Effector memory CD4-positive, alpha-beta T cell (primary cell): ENCODE measurements around the gene GAS2L3.

Experiments
- DNase-seq, 3 donors: peaks; one replicate each; pipeline ENCODE4 v3.0.0-alpha.2; 2020
- H3K27ac ChIP-seq: 2 replicates; pipeline ENCODE4 v1.7.0; 2013; ENCODE audit warnings: mild to moderate bottlenecking, low read length, moderate library complexity; ENCODE audit not compliant: insufficient read depth, poor library complexity, severe bottlenecking
- H3K27me3 ChIP-seq: replicated peaks from 2 replicates; pipeline ENCODE4 v1.7.0; 2013; ENCODE audit warnings: mild to moderate bottlenecking, low read length; ENCODE audit not compliant: insufficient read depth, control insufficient read depth, poor library complexity, severe bottlenecking
- H3K36me3 ChIP-seq: 2 replicates; pipeline ENCODE4 v1.7.0; 2013; ENCODE audit warnings: mild to moderate bottlenecking, low read length, moderate library complexity; ENCODE audit not compliant: control insufficient read depth, insufficient read depth
- H3K4me1 ChIP-seq: 2 replicates; pipeline ENCODE4 v1.7.0; 2013; ENCODE audit warnings: low read length, mild to moderate bottlenecking; ENCODE audit not compliant: control insufficient read depth, insufficient read depth, poor library complexity, severe bottlenecking
- H3K4me3 ChIP-seq: 2 replicates; pipeline ENCODE4 v1.7.0; 2013; ENCODE audit warnings: low read length, low read depth, mild to moderate bottlenecking; ENCODE audit not compliant: insufficient read depth, poor library complexity, severe bottlenecking
- H3K9me3 ChIP-seq: 2 replicates; pipeline ENCODE4 v1.7.0; 2013; ENCODE audit warnings: mild to moderate bottlenecking, low read length, moderate library complexity; ENCODE audit not compliant: control insufficient read depth
- total RNA-seq, 3 donors: gene quantifications; one replicate each; lab custom pipeline; 2026; lab: John Stamatoyannopoulos, UW

GAS2L3 gene
- 0 to 0.17 (median 0) reads per million in 3 donors for total RNA-seq

- peak within 1 kb of the TSS; percentile 78 for H3K4me3 ChIP-seq
- no peaks in the 10 kb centered on the region for H3K36me3 ChIP-seq
- no peak within 1 kb of the TSS for H3K27ac ChIP-seq
- H3K4me1 ChIP-seq, result peaks cover 11% of the 10 kb centered on the region
- H3K27me3 ChIP-seq, result no peaks in the 10 kb centered on the region
- peak in 2 of 3 donors; percentile 11 to 25 for DNase-seq
- H3K9me3 ChIP-seq, result no peaks in the 10 kb centered on the region
Measured at GRCh38 chr12:100573292-100574186, at the start of gene GAS2L3. Gene GAS2L3, plus strand, starts transcription at chr12:100573684. Its CDS starts 21,221 bp downstream, at chr12:100594905.

GRCh38 chr12:100528034-100528433, 45.5 kb upstream of the GAS2L3 start:
- Histone ChIP-seq H3K27ac (no peak overlapping the region), H3K9me3 (no peaks in the 10 kb centered on the region), H3K4me3 (no peak overlapping the region), H3K4me1 (no peaks in the 10 kb centered on the region), H3K36me3 (no peaks in the 10 kb centered on the region), H3K27me3 (no peaks in the 10 kb centered on the region)
- no peak for DNase-seq

GRCh38 chr12:100528471-100529127, 44.9 kb upstream of the GAS2L3 start:
- H3K9me3 ChIP-seq, result no peaks in the 10 kb centered on the region
- H3K27ac ChIP-seq, result no peak overlapping the region
- H3K4me1 ChIP-seq, result no peaks in the 10 kb centered on the region
- no peak overlapping the region for H3K4me3 ChIP-seq
- DNase-seq, result no peak
- H3K36me3 ChIP-seq, result no peaks in the 10 kb centered on the region
- H3K27me3 ChIP-seq, result no peaks in the 10 kb centered on the region

- Histone ChIP-seq H3K9me3 (no peaks in the 10 kb centered on the region), H3K27ac (no peak overlapping the region), H3K4me1 (no peaks in the 10 kb centered on the region), H3K27me3 (no peaks in the 10 kb centered on the region), H3K36me3 (no peaks in the 10 kb centered on the region), H3K4me3 (no peak overlapping the region)
- DNase-seq, result no peak
Measured at GRCh38 chr12:100529756-100530350, 43.6 kb upstream of the GAS2L3 start.

DNA sequence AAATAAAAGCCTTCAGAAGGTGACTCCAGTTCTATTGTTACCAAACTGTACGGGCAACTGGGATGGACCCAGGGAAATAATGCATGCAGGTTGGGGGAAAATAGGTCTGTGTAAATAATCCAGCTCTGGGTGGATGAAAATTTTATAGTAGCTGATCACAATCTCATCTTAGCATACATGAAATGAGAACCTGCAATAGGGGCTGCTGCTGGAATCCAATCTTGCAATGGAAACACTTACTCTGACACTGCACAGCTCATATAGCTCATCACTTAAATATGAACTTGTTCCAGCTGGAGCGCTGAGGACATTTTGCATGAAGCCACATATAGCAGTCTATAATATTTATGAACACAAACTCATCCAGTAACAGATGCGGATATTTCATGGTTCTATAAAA, 40.1 kb upstream of the GAS2L3 start:
- no peaks in the 10 kb centered on the region for H3K27me3 ChIP-seq
- no peaks in the 10 kb centered on the region for H3K36me3 ChIP-seq
- H3K4me1 ChIP-seq, result no peaks in the 10 kb centered on the region
- H3K4me3 ChIP-seq, result no peak overlapping the region
- no peak overlapping the region for H3K27ac ChIP-seq
- H3K9me3 ChIP-seq, result no peaks in the 10 kb centered on the region
- no peak for DNase-seq

GRCh38 chr12:100534625-100535227, 38.8 kb upstream of the GAS2L3 start:
- H3K4me1 ChIP-seq, result no peaks in the 10 kb centered on the region
- DNase-seq, result no peak
- H3K27me3 ChIP-seq, result no peaks in the 10 kb centered on the region
- H3K4me3 ChIP-seq, result no peak overlapping the region
- H3K27ac ChIP-seq, result no peak overlapping the region
- H3K9me3 ChIP-seq, result no peaks in the 10 kb centered on the region
- H3K36me3 ChIP-seq, result no peaks in the 10 kb centered on the region

- Histone ChIP-seq H3K9me3 (no peaks in the 10 kb centered on the region), H3K4me3 (no peak overlapping the region), H3K27me3 (no peaks in the 10 kb centered on the region), H3K27ac (no peak overlapping the region), H3K4me1 (no peaks in the 10 kb centered on the region), H3K36me3 (no peaks in the 10 kb centered on the region)
- DNase-seq, result no peak
Measured at GRCh38 chr12:100539202-100539601, 34.3 kb upstream of the GAS2L3 start.

- Histone ChIP-seq H3K36me3 (no peaks in the 10 kb centered on the region), H3K27me3 (no peaks in the 10 kb centered on the region), H3K4me1 (no peaks in the 10 kb centered on the region), H3K27ac (no peak overlapping the region), H3K9me3 (no peaks in the 10 kb centered on the region), H3K4me3 (no peak overlapping the region)
- DNase-seq, result no peak
Measured at GRCh38 chr12:100544165-100544564, 29.3 kb upstream of the GAS2L3 start.

GRCh38 chr12:100545092-100545491, 28.4 kb upstream of the GAS2L3 start:
- Histone ChIP-seq H3K36me3 (no peaks in the 10 kb centered on the region), H3K27ac (no peak overlapping the region), H3K4me3 (no peak overlapping the region), H3K9me3 (no peaks in the 10 kb centered on the region), H3K27me3 (no peaks in the 10 kb centered on the region), H3K4me1 (no peaks in the 10 kb centered on the region)
- no peak for DNase-seq
